OCI-M1 (cell line): ENCODE results near the gene STK24.
A peak's percentile ranks its signal among the peaks of the same experiment; 100 is the strongest.
"Not testable (repeated sequence)": the region's sequence is repeated elsewhere in the genome, so short reads cannot be mapped to it uniquely, and the experiment has no call there.

Source experiments
- DNase-seq: peaks from one replicate; lab custom pipeline; 2025; lab: John Stamatoyannopoulos, UW

STK24 gene

DNA sequence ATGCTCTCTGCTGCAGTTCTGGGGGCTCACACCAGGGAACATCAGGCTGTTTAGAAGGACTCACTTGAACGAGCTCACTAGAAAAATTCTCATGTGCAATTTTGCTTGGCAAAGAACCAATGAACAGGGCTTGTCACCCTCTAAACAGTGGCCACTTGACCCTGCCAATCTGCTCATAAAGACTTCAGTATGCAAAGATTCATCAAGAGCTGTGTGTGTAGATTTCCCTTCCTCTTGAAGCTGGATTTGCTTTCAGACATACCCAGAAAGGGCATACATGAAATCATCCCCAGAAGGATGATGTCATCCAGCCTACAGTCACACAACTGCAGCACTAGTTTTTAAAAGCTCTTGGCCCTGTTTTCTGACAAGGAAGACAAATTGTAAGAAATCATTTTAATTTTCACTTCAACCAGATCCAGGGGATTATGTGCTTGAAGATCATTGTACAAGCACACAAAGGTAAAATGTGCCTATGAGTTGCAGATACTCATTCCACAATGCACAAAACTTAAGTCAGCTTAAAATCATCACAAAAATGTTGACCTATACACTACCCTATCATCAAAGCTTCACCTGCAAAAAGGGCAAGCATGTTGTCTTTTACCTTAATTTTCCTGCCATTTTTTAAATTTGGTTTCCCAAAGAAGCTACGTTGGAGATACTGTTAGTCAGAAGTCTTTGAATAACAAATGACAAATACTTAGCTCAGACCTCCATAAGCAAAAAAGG, 5.2 kb upstream of the STK24 start:
- peak; percentile 41 for DNase-seq

DNA sequence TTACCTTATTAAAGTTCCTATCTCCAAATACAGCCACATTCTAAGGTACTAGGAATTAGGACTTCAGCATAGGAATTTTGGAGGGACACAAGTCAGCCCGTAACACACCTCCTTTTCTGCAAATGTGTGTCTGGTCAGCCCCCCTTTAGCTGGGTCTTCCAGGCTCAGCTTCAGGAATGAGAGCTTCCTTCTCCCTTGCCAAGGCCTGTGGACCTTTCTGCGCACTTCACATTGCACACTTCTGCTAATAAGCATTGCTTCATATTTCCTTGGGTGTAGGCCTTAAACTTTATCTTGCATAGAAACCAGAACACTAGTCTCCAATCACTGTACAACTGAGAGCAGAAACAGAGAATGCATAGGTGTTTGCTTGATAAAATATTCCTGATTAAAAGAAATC, 4.5 kb upstream of the STK24 start:
- no peak for DNase-seq

DNA sequence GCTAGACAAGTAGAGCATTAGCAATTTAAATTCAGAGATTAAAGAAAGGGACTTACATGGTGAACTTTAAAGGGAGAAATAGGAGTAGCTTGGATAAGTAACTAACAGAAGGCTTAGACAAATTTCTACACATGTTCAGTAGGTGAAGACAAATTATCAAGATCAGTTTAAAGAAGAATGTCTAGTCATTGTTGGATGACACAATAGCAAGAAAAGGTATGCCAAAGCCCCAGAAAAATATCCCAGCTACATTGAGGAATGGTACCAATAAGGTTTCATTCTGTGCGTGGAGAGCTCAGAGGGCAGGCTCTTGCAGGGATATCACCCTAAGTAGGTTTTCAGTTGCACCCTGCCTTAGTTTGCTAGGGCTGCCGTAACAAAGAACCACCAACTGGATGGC, 3.5 kb upstream of the STK24 start:
- DNase-seq, result no peak

DNA sequence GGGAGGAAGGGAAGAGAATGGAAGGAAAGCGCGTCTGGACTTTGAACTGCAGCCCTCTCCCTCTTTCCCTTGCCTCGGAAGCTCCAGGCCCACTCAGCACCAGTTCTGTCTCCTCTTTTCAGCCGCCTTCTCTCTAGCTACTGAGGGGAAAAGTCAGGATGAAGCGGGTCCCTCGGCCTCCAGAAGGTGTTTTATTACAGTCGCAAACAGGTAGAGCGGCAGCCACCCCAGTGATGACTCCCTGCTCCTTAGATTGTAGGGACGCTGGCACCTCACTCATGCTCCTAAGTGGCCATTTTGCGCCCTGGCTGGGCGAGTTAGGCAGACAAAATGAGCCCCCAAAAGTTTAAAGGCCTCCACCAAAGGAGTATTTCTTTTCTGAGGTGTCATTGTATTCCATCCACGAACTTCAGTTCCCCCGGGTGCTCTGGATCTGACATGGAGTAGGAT, 954 bp upstream of the STK24 start:
- DNase-seq, result no peak

DNA sequence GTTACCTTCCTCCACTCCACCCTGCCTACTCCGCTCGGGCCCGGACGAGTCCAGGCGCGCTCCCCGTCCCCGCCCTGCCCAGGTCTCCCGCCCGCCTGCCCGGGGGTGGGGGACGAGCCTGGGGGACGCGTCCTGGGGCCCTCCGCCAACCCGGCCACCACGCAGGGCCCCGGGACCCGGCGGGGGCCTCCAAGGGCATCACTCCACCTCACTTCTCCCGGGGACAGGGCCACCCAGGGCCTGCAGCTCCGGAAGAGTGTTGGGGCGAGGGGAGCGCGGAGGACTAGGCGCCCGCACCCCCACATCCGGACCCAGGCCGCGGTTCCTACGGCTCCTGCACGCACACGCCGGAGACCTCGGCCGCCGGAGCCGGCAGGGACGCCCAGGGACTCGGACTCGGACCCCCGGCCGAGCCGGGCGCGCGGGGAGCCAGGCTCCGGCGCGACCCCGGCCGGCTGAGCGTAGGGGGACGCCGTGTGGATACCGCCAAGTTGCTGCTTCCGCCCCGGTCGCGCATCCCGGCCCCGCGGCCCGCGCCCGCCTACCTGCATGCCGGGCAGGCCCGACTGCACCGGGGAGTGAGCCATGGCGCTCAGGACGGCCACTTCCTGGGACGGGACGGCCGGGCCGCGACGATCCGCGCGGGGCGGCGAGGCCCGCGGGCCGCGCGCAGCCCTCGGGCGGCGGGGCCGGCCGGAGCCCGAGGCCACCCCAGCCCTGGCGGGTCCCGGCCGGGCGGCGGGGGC, 534 bp downstream of the STK24 start:
- DNase-seq, result peak; percentile 72

DNA sequence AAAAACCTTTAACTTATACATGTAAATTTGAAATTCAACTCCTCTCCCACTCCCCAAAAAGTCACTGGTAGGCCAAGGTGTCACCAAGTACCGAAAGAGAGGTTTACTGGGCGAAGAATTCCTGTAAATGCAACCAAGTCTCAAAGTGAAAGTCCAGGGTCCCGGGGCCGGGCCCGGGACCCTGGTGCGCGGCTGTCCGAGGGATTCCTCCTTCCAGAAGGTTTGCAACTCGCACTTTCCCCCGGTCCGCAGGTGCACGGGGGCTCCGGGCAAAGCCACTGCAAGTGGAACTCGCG, 1.1 kb downstream of the STK24 start:
- peak; percentile 72 for DNase-seq

DNA sequence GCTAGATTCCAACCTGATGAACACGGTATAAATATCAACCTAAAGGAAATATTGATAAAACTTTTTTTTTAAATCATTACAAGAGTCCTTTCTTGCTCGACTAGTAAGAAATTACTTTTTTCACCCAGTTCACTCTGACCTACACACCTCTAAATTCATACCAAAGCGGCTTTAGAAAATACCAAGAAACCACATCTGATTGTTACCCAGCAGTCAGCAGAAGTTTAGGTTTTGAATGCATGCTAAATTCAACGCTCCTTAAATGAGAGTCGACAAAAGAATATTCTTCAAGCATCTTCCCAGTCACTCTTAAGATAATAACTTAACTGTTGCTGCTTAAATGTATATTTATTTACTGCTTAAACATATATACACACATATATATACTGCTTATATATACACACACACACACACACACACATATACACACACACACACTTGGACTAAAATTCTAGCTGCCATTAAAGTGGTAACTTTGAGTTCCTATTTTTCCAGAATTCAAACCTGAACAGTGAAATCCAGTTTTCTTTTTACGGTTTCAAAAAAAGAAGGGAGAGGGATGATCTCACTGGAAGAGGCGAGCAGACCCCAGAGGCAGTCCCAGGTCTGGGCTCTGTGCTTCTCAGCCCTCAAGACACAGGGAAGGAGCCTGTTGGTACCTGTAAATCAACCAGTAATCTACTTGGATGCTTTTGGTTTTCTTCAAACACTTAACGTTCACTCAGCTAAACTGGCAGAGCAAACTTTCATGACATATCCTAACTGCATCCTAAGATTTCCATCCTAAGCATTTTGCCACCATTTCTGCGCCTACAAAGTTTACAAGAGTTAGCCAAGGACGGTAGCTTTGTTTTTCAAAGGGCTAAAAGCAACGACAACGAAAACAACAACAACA, 1.7 kb downstream of the STK24 start:
- peak; percentile 65 for DNase-seq

DNA sequence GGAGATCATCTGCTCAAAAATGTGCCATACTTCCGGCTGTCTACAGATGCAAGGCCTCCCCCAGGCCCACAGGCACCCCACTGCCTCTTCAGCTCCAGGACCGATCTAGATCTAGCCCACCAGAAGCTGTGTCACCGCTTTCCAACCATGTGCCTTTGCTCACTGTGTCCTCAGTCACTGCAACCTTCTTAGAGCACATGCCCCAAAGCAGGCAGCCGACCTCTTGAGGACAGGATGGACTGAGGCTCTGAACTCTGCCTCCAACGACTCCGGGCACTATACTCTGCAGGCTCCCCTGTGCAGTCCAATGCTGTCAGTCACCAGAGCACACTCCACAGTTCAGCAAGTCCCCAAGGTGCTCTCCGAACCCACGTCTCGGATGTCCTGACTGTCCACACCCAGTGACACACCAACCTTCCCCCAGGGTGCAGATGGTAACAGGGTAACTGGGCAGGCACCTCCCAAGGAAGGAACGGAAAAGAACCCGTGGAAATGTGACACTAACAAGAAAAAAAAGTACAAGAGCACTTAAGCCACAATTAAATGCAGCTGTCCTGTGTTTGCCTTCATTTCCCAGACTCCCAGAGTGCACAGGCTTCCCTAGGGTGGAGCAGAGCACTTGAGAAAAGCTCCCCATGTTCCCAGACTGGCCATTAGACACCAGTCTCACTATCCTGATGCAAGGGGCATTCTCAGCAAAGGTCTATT, 4.8 kb downstream of the STK24 start:
- DNase-seq, result peak; percentile 44

DNA sequence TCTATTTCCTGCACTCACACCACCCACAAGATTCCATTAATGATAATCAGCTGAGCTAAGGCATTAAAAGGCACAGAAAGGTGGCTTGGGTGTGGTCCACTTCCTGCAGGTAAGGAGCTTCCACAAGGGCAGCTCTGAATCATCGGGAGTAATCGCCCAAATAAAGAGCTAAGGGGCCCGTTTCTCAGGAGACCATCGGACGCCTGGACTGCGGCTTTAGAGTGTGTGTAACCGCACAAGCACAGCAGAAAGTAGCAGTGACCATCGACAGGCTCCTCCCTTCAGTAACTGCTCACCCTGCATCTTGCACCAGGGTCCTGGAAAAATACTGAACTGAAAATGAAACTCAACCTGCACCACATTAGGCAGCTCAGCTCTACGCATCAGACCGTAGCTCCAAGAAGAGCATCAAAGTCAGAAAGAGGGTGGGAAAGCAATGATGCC, 6.0 kb downstream of the STK24 start:
- DNase-seq, result peak; percentile 92

DNA sequence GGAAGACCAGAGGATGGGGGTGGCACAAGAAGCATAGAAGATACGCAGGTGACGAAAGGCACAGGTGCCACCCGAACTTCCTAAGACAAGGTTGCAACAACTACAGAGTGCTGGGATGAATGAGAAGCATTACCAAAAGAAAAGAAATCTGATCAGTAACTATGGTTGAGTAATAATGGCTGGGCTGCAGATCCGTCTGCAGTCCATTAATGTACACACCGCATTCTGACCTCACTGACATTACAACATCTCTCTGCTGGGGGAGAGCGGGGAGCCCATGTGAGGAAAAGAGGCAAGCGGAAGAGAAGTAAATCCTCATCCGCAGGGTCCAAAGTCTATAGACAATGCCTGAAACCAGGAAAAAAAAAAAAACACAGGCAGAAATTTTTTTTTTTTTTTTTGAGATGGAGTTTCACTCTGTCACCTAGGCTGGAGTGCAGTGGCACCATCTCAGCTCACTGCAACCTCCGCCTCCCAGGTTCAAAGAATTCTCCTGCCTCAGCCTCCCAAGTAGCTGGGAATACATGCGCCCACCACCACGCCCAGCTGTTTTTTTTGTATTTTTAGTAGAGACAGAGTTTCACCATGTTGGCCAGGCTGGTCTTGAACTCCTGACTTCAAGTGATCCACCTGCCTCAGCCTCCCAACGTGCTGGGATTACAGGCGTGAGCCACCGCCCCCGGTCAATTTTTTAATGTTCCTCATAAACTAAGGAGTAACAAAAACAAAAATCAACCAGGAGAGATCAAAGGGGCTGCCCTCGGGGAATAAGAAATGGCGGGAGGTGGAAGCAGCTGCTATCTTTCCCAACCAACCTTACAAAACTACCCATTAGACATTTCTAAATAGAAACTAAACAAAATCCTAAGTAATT, 7.2 kb downstream of the STK24 start:
- DNase-seq, result not testable (repeated sequence)

DNA sequence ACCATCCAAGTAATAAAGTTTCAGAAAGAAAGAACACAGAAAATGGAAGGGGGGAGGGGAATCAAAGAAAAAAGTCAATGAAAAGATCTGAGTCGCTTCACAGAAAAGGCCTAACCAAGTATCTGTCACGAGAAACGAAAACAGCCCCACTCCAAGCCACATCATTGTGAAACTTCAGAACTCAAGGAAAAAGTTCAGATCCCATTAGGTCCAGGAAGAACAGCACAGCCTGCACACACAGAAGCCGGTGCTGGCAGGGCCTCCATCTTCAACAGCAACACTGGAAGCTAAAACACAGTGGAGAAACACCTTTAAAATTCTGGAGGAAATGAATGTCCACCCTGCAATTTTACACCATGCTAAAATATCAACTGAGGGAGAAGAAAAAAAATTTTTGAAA, 8.0 kb downstream of the STK24 start:
- no peak for DNase-seq

DNA sequence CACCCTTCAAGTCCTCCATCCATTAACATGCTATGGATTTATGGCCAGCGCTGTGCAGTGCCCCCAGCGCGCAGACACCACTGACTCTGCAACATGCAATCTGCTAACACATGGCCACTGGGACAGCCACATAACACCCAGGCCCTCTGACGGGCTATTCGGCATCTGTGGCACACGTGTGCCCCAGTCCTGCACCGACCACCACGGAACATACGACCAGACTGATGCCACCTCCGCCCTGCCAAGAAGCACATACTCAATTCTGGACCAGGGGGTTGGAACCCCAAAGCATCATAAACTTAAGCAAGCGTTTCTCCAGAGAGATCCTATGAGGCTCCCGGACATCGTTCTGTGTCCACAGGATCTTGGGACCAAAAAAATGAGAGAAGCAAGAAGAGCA, 9.8 kb downstream of the STK24 start:
- no peak for DNase-seq

DNA sequence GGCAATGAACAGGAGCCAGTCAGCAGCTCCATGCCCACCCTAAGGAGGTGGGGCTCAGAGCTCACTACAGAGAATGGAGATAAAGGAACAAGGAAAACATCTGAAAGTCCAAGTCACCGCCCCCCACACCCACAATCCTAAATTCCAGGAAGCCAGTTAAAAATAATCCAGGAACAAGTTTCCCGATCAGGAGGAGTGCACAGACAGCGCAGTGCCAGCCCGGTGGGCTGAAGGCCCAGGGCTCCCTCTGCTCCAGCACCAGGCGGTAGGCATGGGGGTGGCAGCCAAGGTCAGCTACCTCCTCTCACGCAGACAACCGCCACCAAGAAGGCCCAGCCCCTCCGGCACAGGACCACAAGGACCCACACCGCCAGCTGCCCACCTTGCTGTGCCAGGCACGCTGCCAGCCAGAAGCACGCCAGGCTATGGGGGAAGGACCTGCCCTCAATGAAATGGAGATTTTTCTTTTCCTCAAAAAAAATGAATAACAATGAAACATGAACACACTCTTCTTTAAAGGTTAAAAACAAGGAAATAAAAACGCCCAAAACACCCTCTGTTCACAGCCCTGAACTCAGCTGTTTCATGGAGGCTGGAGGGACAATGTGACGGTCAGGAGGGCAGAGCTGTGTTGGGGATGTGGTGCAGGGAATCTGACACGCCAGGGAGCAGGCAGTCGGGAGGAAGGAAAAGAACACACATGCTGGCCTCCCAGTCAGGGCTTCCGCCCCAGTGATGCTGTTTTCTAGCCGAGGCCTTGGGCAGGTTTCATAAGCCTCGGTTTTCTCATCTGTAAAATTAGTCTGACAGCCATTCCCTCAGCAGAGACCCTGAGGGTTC, 11.0 kb downstream of the STK24 start:
- no peak for DNase-seq

DNA sequence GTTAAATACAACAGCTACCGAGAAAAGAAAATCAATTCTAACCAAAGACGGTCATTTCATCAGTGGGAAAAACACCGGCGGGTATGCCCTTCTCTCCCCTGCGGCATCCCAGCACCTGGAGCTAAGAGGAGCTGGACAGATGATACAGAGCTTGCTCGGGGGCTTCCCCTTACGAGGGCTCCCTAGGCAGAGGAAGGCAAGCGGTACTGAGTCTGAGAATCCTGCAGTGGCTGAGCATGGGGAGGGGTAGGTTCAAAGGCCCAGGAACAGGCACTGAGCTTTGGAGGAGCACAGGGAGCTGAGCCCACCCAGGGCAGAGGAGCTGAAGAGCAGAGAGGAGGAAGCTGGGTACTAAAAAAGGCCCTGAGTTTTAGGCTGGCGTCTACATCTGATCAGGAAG, 12.7 kb downstream of the STK24 start:
- no peak for DNase-seq

DNA sequence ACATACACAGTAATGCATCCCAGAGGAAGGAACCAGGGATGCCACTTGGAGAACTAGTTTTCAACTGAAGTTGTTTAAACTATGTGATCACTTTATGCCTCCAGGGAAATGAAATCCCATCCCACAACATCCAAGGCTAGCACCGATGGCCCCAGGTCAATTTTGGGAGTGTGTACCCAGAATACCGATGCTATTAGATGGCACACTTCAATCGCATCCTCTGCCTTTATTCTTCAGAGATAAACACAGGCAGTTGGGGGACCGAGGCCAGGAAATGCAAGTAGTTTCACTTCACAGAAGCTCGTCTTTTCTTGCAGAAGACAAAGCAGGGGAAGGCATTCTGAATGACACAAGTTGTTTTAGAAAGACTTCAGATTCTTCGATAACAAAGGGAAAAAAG, 13.8 kb downstream of the STK24 start:
- peak; percentile 38 for DNase-seq

DNA sequence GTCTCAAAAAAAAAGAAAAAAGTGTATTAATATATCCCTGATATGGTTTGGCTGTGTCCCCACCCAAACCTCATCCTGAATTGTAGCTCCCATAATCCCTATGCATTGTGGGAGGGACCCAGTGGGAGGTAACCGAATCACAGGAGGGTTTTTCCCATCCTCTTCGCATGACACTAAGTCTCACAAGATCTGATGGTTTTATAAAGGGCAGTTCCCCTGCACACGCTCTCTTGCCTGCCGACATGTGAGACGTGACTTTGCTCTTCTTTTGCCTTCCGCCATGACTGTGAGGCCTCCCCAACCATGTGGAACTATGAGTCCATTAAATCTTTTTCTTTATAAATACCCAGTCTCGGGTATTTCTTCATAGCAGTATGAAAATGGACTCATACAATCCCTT, 17.7 kb downstream of the STK24 start:
- no peak for DNase-seq

DNA sequence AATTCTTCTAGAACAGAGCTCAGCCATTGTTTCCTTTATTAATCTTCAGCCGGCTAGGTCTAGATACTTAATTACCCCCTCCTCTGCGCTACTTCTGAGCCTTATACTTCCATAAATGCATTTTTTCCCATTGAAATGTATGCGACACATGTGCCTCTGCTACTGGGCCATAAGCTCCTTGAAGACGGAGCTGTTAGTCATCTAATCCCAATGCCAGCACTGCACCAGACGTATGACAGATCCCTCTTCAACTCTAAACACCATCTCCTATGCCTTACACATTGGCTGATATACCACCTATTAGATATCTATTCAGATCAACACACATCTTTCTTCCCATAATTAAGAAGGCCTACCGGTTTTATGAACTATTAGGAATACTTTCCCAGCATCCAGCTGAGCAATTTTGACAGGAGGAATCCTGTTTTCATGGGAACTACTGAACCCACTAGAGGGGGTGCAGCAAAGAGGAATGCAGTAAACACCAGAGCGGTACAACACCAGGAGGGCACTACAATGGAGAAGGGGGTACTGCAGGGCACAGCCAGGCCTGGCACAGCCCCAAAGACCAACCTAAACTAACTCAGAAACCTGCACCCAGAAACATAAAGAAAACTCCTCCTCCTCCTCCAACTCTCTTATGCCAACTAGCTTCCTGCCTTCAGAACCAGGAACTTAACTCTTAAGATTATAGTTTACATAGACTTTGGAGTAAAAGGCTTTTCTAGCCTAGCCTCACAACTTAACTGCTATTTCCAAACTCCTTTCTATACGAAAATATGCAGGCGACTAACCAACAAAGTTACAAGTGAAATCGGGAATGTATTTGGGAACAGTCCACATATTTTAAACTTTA, 18.7 kb downstream of the STK24 start:
- no peak for DNase-seq

DNA sequence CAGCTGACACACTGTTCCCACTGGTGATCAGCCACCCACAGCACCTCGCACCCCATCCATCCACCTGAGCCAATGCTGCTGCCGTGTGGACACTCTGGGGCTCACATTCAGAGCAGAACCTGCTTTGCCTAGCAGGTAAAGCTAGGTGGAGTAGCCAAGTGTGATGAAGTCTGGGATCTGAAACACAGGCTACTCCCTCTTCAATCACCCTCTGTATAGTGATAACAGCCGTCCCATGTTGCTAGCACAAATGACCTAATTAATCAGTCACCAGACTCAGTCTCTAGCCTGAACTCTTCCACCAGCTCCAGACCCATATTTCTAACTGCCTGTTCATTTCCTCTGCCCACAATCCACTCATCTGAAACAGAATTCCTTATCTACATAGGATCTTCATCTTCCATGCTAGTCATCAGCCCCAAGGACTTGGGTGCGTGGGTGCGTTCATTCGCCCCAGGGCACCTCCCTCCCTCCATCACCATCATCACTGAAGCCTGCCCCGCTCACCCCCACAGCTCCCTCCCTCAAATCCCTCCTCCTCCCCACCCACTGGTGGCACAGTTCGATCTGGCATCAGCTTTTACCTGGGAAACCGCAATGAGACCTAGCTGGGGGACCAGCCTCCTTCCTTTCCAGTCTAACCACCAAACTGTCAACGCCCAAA, 19.8 kb downstream of the STK24 start:
- no peak for DNase-seq
